Prostate gland (tissue), 2 donors: Measurements from ENCODE around the gene CYTH2. TPM values are rescaled to one million over a fixed set of nuclear protein-coding genes. Genes with fewer than 3 reads are reported as not detected.

Source experiments
- DNase-seq: peaks from one replicate; pipeline ENCODE4 v3.0.0-alpha.2; 2019; ENCODE audit warnings: low spot score
- H3K27ac ChIP-seq, 2 donors: fragments of 200-600 bp; sonication (generic); 2 replicates each; pipeline ENCODE4 v1.5.1; 2017 to 2019
- H3K27me3 ChIP-seq: fragments of 200-600 bp; sonication (generic); replicated peaks from 2 replicates; pipeline ENCODE4 v1.5.1; 2019; ENCODE audit not compliant: insufficient read depth
- H3K36me3 ChIP-seq, 2 donors: fragments of 200-600 bp; sonication (generic); 1 replicate in 1 of 2; 2 replicates in 1 of 2; pipeline versions ENCODE4 v1.5.1 to v1.8.1; 2017 to 2019
- H3K4me1 ChIP-seq: fragments of 200-600 bp; sonication (generic); replicated peaks from 2 replicates; pipeline ENCODE4 v1.5.1; 2019
- H3K4me3 ChIP-seq, 2 donors: fragments of 200-600 bp; sonication (generic); 2 replicates each; pipeline ENCODE4 v1.5.1; 2017 to 2019
- H3K9me3 ChIP-seq: fragments of 200-600 bp; sonication (generic); 2 replicates; pipeline ENCODE4 v1.5.1; 2017
- POLR2A ChIP-seq: fragments of 450-650 bp; IDR thresholded peaks from one replicate; pipeline ENCODE4 v1.6.1; 2016; ENCODE audit warnings: antibody characterized with exemption, mild to moderate bottlenecking
- POLR2AphosphoS5 ChIP-seq: sonication (generic); formaldehyde crosslinking; IDR thresholded peaks from one replicate; pipeline ENCODE4 v1.6.1; 2017; ENCODE audit warnings: antibody characterized with exemption
- WGBS: methylation state at CpG from one replicate; pipeline ENCODE4 v1.1.5; 2018; 5-methylcytosine and 5-hydroxymethylcytosine counted together
- intact Hi-C: fragments of 100-400 bp; cut with DNase I; formaldehyde crosslinking; loops from one replicate; pipeline ENCODE4 v1.14.2; 2022
- total RNA-seq, 2 donors: library from RNA; depleted of rRNA; stranded (reverse); fragments of >200 nt; gene quantifications; one replicate each; pipeline ENCODE4 v1.1.0, GENCODE V29; 2016
- TF ChIP-seq, protein P1 (sequence below), 4 experiments: fragments of 200-600 bp in 2 of 4; fragments of 450-650 bp in 2 of 4; sonication (generic) in 2 of 4; IDR thresholded peaks; 1 replicate in 3 of 4; 2 replicates in 1 of 4; pipeline ENCODE4 v1.5.1; 2016 to 2019; ENCODE audit warnings: antibody characterized with exemption in 4 of 4, mild to moderate bottlenecking in 2 of 4, moderate library complexity in 2 of 4

Gene CYTH2
- total RNA-seq, 2 donors from 2014 or later = 50.6 to 97.1 TPM

DNA sequence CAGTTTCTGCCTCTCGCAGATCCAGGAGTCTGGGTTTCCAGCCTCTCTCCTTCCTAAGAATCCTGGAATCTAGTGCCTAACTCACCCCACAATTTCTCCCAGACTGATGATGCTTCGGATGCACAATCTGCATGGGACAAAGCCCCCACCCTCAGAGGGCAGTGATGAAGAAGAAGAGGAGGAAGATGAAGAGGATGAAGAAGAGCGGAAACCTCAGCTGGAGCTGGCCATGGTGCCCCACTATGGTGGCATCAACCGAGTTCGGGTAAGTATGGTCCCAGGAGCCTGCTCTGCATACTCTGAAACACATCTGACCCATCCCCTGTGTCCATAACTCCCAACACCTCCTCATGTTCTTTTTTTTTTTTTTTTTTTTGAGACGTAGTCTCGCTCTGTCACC is 22.6 kb upstream of the CYTH2 start:
- intact Hi-C loops = no loop called here
- 78% methylated on average over 7 of the region's 7 CpGs for WGBS
- H3K27ac ChIP-seq = peak overlapping the region in 1 of 2 donors; percentile 94
- H3K4me1 ChIP-seq = peaks cover 4% of the 10 kb centered on the region
- DNase-seq = no peak
- H3K27me3 ChIP-seq = no peaks in the 10 kb centered on the region
- TF ChIP-seq, protein P1, sequence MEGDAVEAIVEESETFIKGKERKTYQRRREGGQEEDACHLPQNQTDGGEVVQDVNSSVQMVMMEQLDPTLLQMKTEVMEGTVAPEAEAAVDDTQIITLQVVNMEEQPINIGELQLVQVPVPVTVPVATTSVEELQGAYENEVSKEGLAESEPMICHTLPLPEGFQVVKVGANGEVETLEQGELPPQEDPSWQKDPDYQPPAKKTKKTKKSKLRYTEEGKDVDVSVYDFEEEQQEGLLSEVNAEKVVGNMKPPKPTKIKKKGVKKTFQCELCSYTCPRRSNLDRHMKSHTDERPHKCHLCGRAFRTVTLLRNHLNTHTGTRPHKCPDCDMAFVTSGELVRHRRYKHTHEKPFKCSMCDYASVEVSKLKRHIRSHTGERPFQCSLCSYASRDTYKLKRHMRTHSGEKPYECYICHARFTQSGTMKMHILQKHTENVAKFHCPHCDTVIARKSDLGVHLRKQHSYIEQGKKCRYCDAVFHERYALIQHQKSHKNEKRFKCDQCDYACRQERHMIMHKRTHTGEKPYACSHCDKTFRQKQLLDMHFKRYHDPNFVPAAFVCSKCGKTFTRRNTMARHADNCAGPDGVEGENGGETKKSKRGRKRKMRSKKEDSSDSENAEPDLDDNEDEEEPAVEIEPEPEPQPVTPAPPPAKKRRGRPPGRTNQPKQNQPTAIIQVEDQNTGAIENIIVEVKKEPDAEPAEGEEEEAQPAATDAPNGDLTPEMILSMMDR (IDR thresholded peaks at IDR 0.05) = no peak
- no peak for TF ChIP-seq POLR2AphosphoS5
- no peak for TF ChIP-seq POLR2A
- H3K9me3 ChIP-seq = no peaks in the 10 kb centered on the region
- peak overlapping the region; percentile 82 to 93 for H3K4me3 ChIP-seq
- H3K36me3 ChIP-seq = peaks cover 2 to 11% of the 10 kb centered on the region in 2 donors

DNA sequence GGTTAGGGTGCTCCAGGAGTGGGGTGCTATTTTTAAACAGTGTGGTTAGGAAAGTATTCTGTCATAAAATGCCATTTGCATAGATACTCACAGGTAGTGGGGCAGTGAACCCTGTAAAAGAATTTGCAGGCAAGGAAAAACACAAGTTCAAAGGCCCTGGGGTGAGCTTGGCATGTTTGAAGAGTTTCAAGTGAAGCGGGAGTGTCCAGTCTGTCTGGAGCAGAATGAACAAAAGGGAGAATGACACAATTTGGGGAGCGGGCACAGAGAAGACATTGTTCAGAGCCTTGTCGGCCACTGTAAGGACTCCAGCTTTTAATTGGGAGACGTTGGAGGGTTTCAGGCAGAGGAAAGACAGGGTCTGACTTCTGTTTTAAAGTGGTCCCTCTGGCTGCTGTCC is 20.6 kb upstream of the CYTH2 start:
- DNase-seq = no peak
- peaks cover 4 to 22% of the 10 kb centered on the region in 2 donors for H3K36me3 ChIP-seq
- WGBS = 93% methylated on average over 4 of the region's 4 CpGs
- intact Hi-C loops = no loop called here
- TF ChIP-seq, protein P1 (IDR thresholded peaks at IDR 0.05) = no peak
- TF ChIP-seq POLR2A (no peak), POLR2AphosphoS5 (no peak)
- no peaks in the 10 kb centered on the region for H3K27me3 ChIP-seq
- no peaks in the 10 kb centered on the region for H3K9me3 ChIP-seq
- no peak overlapping the region for H3K27ac ChIP-seq
- H3K4me3 ChIP-seq = no peak overlapping the region
- peaks cover 4% of the 10 kb centered on the region for H3K4me1 ChIP-seq

DNA sequence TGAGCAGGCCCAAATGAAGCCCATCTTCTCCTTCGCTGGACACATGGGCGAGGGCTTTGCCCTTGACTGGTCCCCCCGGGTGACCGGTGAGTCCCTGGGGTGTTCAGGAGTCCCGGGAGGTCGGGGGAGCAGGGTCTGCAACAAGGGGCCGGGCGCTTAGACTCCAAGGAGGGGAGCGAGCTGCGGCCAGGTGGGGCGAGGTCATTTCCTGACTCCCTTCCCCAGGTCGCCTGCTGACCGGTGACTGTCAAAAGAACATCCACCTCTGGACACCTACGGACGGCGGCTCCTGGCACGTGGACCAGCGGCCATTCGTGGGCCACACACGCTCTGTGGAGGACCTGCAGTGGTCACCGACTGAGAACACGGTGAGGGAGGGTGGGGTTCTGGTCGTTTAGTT is 18.7 kb upstream of the CYTH2 start:
- Histone ChIP-seq H3K9me3 (no peaks in the 10 kb centered on the region), H3K4me3 (no peak overlapping the region), H3K27ac (no peak overlapping the region), H3K27me3 (no peaks in the 10 kb centered on the region), H3K4me1 (no peaks in the 10 kb centered on the region), H3K36me3 (peaks cover 4 to 22% of the 10 kb centered on the region in 2 donors)
- TF ChIP-seq POLR2AphosphoS5 (no peak), POLR2A (no peak)
- TF ChIP-seq, protein P1 (IDR thresholded peaks at IDR 0.05) = no peak
- intact Hi-C loops = no loop called here
- DNase-seq = no peak
- WGBS = 92% methylated on average over 23 of the region's 23 CpGs

DNA sequence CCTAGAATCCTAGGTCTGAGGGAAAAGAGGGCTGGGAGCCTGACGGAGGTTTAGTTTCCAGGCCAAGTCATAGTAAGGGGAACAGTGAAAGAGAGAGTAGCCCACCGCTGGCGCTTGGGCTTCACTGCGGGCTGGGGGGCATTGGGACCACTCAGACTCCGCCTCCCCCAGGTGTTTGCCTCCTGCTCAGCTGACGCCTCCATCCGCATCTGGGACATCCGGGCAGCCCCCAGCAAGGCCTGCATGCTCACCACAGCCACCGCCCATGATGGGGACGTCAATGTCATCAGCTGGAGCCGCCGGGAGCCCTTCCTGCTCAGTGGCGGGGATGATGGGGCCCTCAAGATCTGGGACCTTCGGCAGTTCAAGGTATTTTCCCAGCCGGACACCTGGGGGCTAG is 18.3 kb upstream of the CYTH2 start:
- TF ChIP-seq POLR2A = no peak
- TF ChIP-seq POLR2AphosphoS5 = no peak
- TF ChIP-seq, protein P1 (IDR thresholded peaks at IDR 0.05) = no peak
- Histone ChIP-seq H3K27me3 (no peaks in the 10 kb centered on the region), H3K4me3 (no peak overlapping the region), H3K36me3 (peaks cover 4 to 22% of the 10 kb centered on the region in 2 donors), H3K9me3 (no peaks in the 10 kb centered on the region), H3K4me1 (no peaks in the 10 kb centered on the region), H3K27ac (no peak overlapping the region)
- no peak for DNase-seq
- WGBS = 93% methylated on average over 15 of the region's 15 CpGs
- intact Hi-C loops = no loop called here

DNA sequence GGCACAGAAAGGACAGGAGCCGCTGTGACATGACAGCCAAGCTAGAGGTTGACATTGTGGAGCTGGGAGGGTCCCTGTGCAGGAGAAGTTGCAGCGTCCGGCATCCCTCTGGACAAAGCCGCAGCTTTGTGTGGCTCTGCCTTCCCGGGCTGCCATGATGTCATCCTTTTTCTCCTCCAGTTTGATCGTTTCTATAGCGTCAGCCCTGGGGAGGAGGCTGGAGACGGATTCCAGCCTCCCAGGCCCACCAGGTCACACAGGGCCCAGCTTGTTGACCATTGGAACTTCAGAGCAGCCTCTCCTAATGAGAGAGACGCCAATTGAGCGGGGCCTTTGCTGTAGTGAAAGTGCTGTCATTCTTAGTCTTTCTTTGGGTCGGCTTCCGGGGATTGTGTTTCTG is 17.5 kb upstream of the CYTH2 start:
- Histone ChIP-seq H3K9me3 (no peaks in the 10 kb centered on the region), H3K27ac (no peak overlapping the region), H3K4me3 (no peak overlapping the region), H3K27me3 (no peaks in the 10 kb centered on the region), H3K36me3 (peaks cover 4 to 22% of the 10 kb centered on the region in 2 donors), H3K4me1 (no peaks in the 10 kb centered on the region)
- intact Hi-C loops = no loop called here
- TF ChIP-seq, protein P1 (IDR thresholded peaks at IDR 0.05) = no peak
- TF ChIP-seq POLR2A = no peak
- WGBS = 91% methylated on average over 12 of the region's 12 CpGs
- no peak for DNase-seq
